Measurements from ENCODE around the gene FOXJ3. TPM values are rescaled to one million over a fixed set of nuclear protein-coding genes. Genes with fewer than 3 reads are reported as not detected.

The FOXJ3 gene
- total RNA-seq, 1 experiment from 2014 or later = 55.5 TPM

Other genes starting within 250 kb of the FOXJ3 start
- gene GUCA2B, start 181.8 kb downstream of the FOXJ3 start, total RNA-seq (2014; rRNA removed; shearing (Covaris generic); ENCODE audit: low replicate concordance) = not detected in 2 replicates
- not detected in 2 replicates for gene GUCA2A, start 170.5 kb downstream of the FOXJ3 start, total RNA-seq (2014; rRNA removed; shearing (Covaris generic); ENCODE audit: low replicate concordance)
- gene RIMKLA, start 45.6 kb upstream of the FOXJ3 start, total RNA-seq (2014; rRNA removed; shearing (Covaris generic); ENCODE audit: low replicate concordance) = 1.1 and 2.1 TPM in 2 replicates
- 0.90 and 1.5 TPM in 2 replicates for gene ZMYND12, start 120.8 kb upstream of the FOXJ3 start, total RNA-seq (2014; rRNA removed; shearing (Covaris generic); ENCODE audit: low replicate concordance)
- gene PPCS, start 121.3 kb upstream of the FOXJ3 start, total RNA-seq (2014; rRNA removed; shearing (Covaris generic); ENCODE audit: low replicate concordance) = 82.1 and 100 TPM in 2 replicates
- gene CCDC30, start 128.1 kb upstream of the FOXJ3 start, total RNA-seq (2014; rRNA removed; shearing (Covaris generic); ENCODE audit: low replicate concordance) = 2.1 and 2.9 TPM in 2 replicates